ENCODE results near the gene SLC39A10. TPM values are rescaled to one million over a fixed set of nuclear protein-coding genes. Genes with fewer than 3 reads are reported as not detected.

SLC39A10 gene
- total RNA-seq, 4 donors from 2014 or later, result 1.6 to 3.5 (median 2.1) TPM

DNA sequence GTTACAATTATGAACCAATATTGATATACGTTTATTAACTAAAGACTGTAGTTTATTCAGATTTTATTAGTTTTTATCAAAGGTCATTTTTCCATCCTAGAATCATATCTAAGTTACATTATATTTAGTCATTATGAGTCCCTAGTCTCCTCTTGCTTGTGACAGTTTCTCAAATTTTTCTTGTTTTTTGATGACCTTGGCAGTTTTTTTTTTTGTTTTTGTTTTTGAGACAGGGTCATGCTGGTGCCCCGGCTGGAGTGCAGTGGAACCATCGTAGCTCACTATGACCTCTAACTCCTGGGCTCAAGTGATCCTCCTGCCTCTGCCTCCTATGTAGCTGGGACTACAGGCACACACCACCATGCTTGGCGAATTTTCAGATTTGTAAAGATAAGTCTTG is 18.3 kb upstream of the SLC39A10 start:
- Histone ChIP-seq H3K4me3 (no peak overlapping the region), H3K9me3 (no peaks in the 10 kb centered on the region), H3K36me3 (no peaks in the 10 kb centered on the region), H3K27me3 (no peaks in the 10 kb centered on the region), H3K27ac (no peak overlapping the region), H3K4me1 (no peaks in the 10 kb centered on the region)
- no peak for ATAC-seq
- TF ChIP-seq, protein P1, sequence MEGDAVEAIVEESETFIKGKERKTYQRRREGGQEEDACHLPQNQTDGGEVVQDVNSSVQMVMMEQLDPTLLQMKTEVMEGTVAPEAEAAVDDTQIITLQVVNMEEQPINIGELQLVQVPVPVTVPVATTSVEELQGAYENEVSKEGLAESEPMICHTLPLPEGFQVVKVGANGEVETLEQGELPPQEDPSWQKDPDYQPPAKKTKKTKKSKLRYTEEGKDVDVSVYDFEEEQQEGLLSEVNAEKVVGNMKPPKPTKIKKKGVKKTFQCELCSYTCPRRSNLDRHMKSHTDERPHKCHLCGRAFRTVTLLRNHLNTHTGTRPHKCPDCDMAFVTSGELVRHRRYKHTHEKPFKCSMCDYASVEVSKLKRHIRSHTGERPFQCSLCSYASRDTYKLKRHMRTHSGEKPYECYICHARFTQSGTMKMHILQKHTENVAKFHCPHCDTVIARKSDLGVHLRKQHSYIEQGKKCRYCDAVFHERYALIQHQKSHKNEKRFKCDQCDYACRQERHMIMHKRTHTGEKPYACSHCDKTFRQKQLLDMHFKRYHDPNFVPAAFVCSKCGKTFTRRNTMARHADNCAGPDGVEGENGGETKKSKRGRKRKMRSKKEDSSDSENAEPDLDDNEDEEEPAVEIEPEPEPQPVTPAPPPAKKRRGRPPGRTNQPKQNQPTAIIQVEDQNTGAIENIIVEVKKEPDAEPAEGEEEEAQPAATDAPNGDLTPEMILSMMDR (IDR thresholded peaks at IDR 0.05 in 4 of 5, conservative IDR thresholded peaks at IDR 0.05 in 1 of 5), result no peak
- TF ChIP-seq POLR2A (IDR thresholded peaks at IDR 0.05), result no peak
- intact Hi-C loops (cut with DNase I; ENCODE audit: low total_unique reads), result no loop called here
- in situ Hi-C loops (cut with MboI; ENCODE audit: low sequenced_read_pairs in 4 of 4), result no loop called here
- no peak for DNase-seq

GRCh38 chr2:195639238-195639858 is 17.7 kb upstream of the SLC39A10 start:
- no peak overlapping the region for H3K4me3 ChIP-seq
- no peak overlapping the region for H3K27ac ChIP-seq
- intact Hi-C loops (cut with DNase I; ENCODE audit: low total_unique reads) (no loop called here), in situ Hi-C loops (cut with MboI; ENCODE audit: low sequenced_read_pairs in 4 of 4) (no loop called here)
- no peaks in the 10 kb centered on the region for H3K4me1 ChIP-seq
- DNase-seq, result no peak
- ATAC-seq, result no peak
- no peaks in the 10 kb centered on the region for H3K36me3 ChIP-seq
- H3K9me3 ChIP-seq, result no peaks in the 10 kb centered on the region
- no peaks in the 10 kb centered on the region for H3K27me3 ChIP-seq
- TF ChIP-seq, protein P1 (IDR thresholded peaks at IDR 0.05 in 4 of 5, conservative IDR thresholded peaks at IDR 0.05 in 1 of 5), result no peak
- TF ChIP-seq POLR2A (IDR thresholded peaks at IDR 0.05), result no peak

GRCh38 chr2:195639959-195640358 is 17.1 kb upstream of the SLC39A10 start:
- H3K4me1 ChIP-seq, result no peaks in the 10 kb centered on the region
- H3K36me3 ChIP-seq, result no peaks in the 10 kb centered on the region
- H3K4me3 ChIP-seq, result no peak overlapping the region
- no peak for ATAC-seq
- intact Hi-C loops (cut with DNase I; ENCODE audit: low total_unique reads) (no loop called here), in situ Hi-C loops (cut with MboI; ENCODE audit: low sequenced_read_pairs in 4 of 4) (no loop called here)
- no peak overlapping the region for H3K27ac ChIP-seq
- TF ChIP-seq, protein P1 (IDR thresholded peaks at IDR 0.05 in 4 of 5, conservative IDR thresholded peaks at IDR 0.05 in 1 of 5), result no peak
- no peak for TF ChIP-seq POLR2A (IDR thresholded peaks at IDR 0.05)
- DNase-seq, result no peak
- no peaks in the 10 kb centered on the region for H3K27me3 ChIP-seq
- H3K9me3 ChIP-seq, result no peaks in the 10 kb centered on the region

GRCh38 chr2:195642027-195642678 is 14.9 kb upstream of the SLC39A10 start:
- no peaks in the 10 kb centered on the region for H3K4me1 ChIP-seq
- no peaks in the 10 kb centered on the region for H3K36me3 ChIP-seq
- in situ Hi-C loops (cut with MboI; ENCODE audit: low sequenced_read_pairs in 4 of 4), result no loop called here
- ATAC-seq (no peak), DNase-seq (no peak)
- intact Hi-C loops (cut with DNase I; ENCODE audit: low total_unique reads), result no loop called here
- H3K9me3 ChIP-seq, result no peaks in the 10 kb centered on the region
- H3K27ac ChIP-seq, result no peak overlapping the region
- no peaks in the 10 kb centered on the region for H3K27me3 ChIP-seq
- no peak for TF ChIP-seq POLR2A (IDR thresholded peaks at IDR 0.05)
- TF ChIP-seq, protein P1 (IDR thresholded peaks at IDR 0.05 in 4 of 5, conservative IDR thresholded peaks at IDR 0.05 in 1 of 5), result no peak
- no peak overlapping the region for H3K4me3 ChIP-seq
